Measurements from ENCODE around the gene GCFC2.

DNA sequence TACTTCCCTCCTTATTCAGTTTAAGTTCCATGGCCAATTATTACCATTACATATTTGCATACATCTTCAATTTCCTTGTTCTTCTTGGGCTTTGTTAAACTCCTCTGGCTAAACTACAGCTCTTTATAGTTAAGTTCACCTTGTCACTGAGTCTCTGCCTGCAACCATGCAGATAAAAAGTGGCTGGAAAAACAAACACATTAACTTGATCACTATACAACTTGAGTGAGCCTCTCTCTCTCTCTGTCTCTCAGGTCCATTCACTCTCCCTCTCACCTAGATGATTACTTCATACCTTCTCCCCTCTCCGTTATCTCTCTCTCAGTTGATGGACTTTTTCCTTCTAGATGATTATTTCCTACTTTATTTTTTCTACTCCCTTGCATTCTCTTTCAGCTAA, 30.3 kb downstream of the GCFC2 start:
- TF ChIP-seq, protein P1, sequence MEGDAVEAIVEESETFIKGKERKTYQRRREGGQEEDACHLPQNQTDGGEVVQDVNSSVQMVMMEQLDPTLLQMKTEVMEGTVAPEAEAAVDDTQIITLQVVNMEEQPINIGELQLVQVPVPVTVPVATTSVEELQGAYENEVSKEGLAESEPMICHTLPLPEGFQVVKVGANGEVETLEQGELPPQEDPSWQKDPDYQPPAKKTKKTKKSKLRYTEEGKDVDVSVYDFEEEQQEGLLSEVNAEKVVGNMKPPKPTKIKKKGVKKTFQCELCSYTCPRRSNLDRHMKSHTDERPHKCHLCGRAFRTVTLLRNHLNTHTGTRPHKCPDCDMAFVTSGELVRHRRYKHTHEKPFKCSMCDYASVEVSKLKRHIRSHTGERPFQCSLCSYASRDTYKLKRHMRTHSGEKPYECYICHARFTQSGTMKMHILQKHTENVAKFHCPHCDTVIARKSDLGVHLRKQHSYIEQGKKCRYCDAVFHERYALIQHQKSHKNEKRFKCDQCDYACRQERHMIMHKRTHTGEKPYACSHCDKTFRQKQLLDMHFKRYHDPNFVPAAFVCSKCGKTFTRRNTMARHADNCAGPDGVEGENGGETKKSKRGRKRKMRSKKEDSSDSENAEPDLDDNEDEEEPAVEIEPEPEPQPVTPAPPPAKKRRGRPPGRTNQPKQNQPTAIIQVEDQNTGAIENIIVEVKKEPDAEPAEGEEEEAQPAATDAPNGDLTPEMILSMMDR (IDR thresholded peaks at IDR 0.05) = no peak
- TF ChIP-seq POLR2AphosphoS5 (IDR thresholded peaks at IDR 0.05) = no peak

All from stomach (tissue), 4 donors.